Upper lobe of left lung (tissue), 6 donors: ENCODE measurements around the gene MAN2B2. TPM values are rescaled to one million over a fixed set of nuclear protein-coding genes. Genes with fewer than 3 reads are reported as not detected.

Source experiments
- ATAC-seq, 2 donors: fragments of 200-7000 bp; cut with Tn5 transposase; one replicate each; pipeline ENCODE4 v1.9.1; 2022; ENCODE audit warnings: mild to moderate bottlenecking in 2 of 2, moderate library complexity in 2 of 2; ENCODE audit not compliant: low FRiP score in 2 of 2
- DNase-seq, 2 donors: peaks; one replicate each; pipeline ENCODE4 v3.0.0-alpha.2; 2019 to 2020
- H3K27ac ChIP-seq, 4 donors: fragments of 200-600 bp; sonication (generic); one replicate each; pipeline ENCODE4 v1.5.1; 2016 to 2019
- H3K27me3 ChIP-seq, 4 donors: fragments of 200-600 bp; sonication (generic); one replicate each; pipeline ENCODE4 v1.5.1; 2017 to 2019
- H3K36me3 ChIP-seq, 4 donors: fragments of 200-600 bp; sonication (generic); one replicate each; pipeline ENCODE4 v1.5.1; 2016 to 2019
- H3K4me1 ChIP-seq, 4 donors: fragments of 200-600 bp; sonication (generic); one replicate each; pipeline ENCODE4 v1.5.1; 2018 to 2019
- H3K4me3 ChIP-seq, 4 donors: fragments of 200-600 bp; sonication (generic); one replicate each; pipeline ENCODE4 v1.5.1; 2017 to 2019; ENCODE audit warnings: mild to moderate bottlenecking in 2 of 4, moderate library complexity in 1 of 4
- H3K9me3 ChIP-seq, 4 donors: fragments of 200-600 bp; sonication (generic); one replicate each; pipeline ENCODE4 v1.5.1; 2018 to 2019
- CTCF ChIP-seq, 6 experiments: fragments of 450-650 bp in 4 of 6; fragments of 200-600 bp in 2 of 6; sonication (generic) in 2 of 6; IDR thresholded peaks; one replicate each; pipeline ENCODE4 v1.5.1; 2016 to 2019; ENCODE audit warnings: antibody characterized with exemption in 6 of 6
- EP300 ChIP-seq, 4 donors: sonication (generic); formaldehyde crosslinking; IDR thresholded peaks; one replicate each; pipeline ENCODE4 v1.5.1; 2017; ENCODE audit warnings: antibody characterized with exemption in 4 of 4, control low read depth in 2 of 4
- POLR2A ChIP-seq, 4 donors: fragments of 450-650 bp; IDR thresholded peaks; one replicate each; pipeline ENCODE4 v1.5.1; 2016 to 2017; ENCODE audit warnings: antibody characterized with exemption in 4 of 4, mild to moderate bottlenecking in 2 of 4
- POLR2AphosphoS5 ChIP-seq, 2 donors: sonication (generic); formaldehyde crosslinking; IDR thresholded peaks; one replicate each; pipeline ENCODE4 v1.5.1; 2017; ENCODE audit warnings: antibody characterized with exemption in 2 of 2
- WGBS, 2 donors: methylation state at CpG; one replicate each; pipeline ENCODE4 v1.1.5; 2017 to 2018; 5-methylcytosine and 5-hydroxymethylcytosine counted together
- total RNA-seq, 6 donors: library from RNA; depleted of rRNA in 4 of 6; stranded (reverse); fragments of >200 nt in 4 of 6; gene quantifications; one replicate each; pipeline versions ENCODE4 v1.1.0 to v1.2.1, GENCODE V29; 2016 to 2021
- donor health status: DM: no; HTN: no; CAD: no; lungs with moderate emphysema.
- donor health status: DM: no; HTN: yes; CAD: no; lungs with severe emphysema.

MAN2B2 gene
- total RNA-seq, 6 donors from 2014 or later: 17.4 to 44.0 (median 35.4) TPM

GRCh38 chr4:6660430-6660829, 85.4 kb downstream of the MAN2B2 start:
- Histone ChIP-seq H3K9me3 (no peaks in the 10 kb centered on the region), H3K36me3 (no peaks in the 10 kb centered on the region), H3K27ac (no peak overlapping the region), H3K4me3 (no peak overlapping the region), H3K4me1 (peaks cover 18 to 27% (median 19%) of the 10 kb centered on the region in 4 donors), H3K27me3 (peaks cover 0 to 11% (median 6%) of the 10 kb centered on the region in 4 donors)
- TF ChIP-seq CTCF (IDR thresholded peaks at IDR 0.05): no peak
- no peak for TF ChIP-seq POLR2A (IDR thresholded peaks at IDR 0.05)
- TF ChIP-seq EP300 (IDR thresholded peaks at IDR 0.05): no peak
- no peak for TF ChIP-seq POLR2AphosphoS5 (IDR thresholded peaks at IDR 0.05)
- peak in 1 of 2 donors; percentile 64 for ATAC-seq
- 91 to 98% methylated on average over 3 of the region's 3 CpGs for WGBS, 2 donors
- no peak for DNase-seq

GRCh38 chr4:6662591-6662990, 87.6 kb downstream of the MAN2B2 start:
- H3K27me3 ChIP-seq: peaks cover 0 to 11% (median 6%) of the 10 kb centered on the region in 4 donors
- no peak overlapping the region for H3K27ac ChIP-seq
- H3K36me3 ChIP-seq: no peaks in the 10 kb centered on the region
- peaks cover 18 to 27% (median 19%) of the 10 kb centered on the region in 4 donors for H3K4me1 ChIP-seq
- ATAC-seq: no peak
- TF ChIP-seq POLR2AphosphoS5 (IDR thresholded peaks at IDR 0.05) (no peak), EP300 (IDR thresholded peaks at IDR 0.05) (no peak), CTCF (IDR thresholded peaks at IDR 0.05) (no peak), POLR2A (IDR thresholded peaks at IDR 0.05) (no peak)
- no peak overlapping the region for H3K4me3 ChIP-seq
- WGBS, 2 donors: 91 to 98% methylated on average over 3 of the region's 3 CpGs
- DNase-seq: no peak
- H3K9me3 ChIP-seq: no peaks in the 10 kb centered on the region

DNA sequence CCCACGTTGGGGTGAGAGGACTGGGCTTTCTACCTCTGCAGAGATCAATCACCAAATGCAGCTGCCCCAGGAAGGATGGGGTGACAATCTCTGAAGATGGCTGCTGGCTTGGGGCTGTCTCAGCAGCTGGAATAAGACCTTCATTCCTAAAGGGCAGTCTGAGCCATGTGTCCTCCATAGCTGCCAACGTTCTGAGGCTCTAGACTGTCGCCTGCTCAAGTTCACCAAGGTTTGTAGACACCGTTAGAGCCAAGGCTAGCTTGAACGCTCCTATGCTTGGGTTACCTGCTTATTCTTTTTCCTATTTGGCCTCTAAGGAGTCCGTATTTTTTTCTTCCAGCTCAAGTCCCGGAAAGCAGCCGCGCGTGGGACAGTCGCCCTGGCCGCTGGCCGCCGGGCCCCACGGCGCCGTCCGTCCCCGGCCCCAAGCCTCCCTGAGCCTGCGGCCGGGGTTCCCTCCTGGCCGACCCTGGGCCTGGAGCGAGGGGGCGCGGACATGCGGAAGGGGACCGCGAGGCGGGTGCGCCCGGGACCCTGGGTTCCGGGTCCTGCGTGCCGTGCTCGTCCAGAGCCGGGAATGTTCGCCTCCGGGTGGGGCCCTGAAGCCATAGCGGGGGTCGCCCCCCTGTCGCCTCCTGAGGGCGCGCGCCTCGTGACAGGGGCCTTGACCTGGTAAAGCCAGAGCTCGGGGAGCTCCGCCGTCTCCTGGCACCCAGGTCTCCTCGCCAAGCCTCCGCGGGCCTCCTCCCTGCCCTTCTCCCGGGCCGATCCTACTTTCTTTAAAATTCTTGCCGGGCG, 88.8 kb downstream of the MAN2B2 start:
- no peaks in the 10 kb centered on the region for H3K9me3 ChIP-seq
- ATAC-seq (peak in 1 of 2 donors; percentile 20), DNase-seq (no peak)
- TF ChIP-seq EP300 (IDR thresholded peaks at IDR 0.05) (no peak), POLR2A (IDR thresholded peaks at IDR 0.05) (no peak), CTCF (IDR thresholded peaks at IDR 0.05) (no peak), POLR2AphosphoS5 (IDR thresholded peaks at IDR 0.05) (no peak)
- H3K4me1 ChIP-seq: peaks cover 12 to 19% (median 15%) of the 10 kb centered on the region in 4 donors
- H3K27me3 ChIP-seq: peaks cover 0 to 11% (median 6%) of the 10 kb centered on the region in 4 donors
- peak overlapping the region; percentile 13 to 39 (median 24) for H3K4me3 ChIP-seq
- no peak overlapping the region for H3K27ac ChIP-seq
- WGBS, 2 donors: 17 to 40% methylated on average over 22 to 55 of the region's 55 CpGs
- no peaks in the 10 kb centered on the region for H3K36me3 ChIP-seq

- H3K36me3 ChIP-seq: no peaks in the 10 kb centered on the region
- WGBS, 2 donors: 95 to 97% methylated on average over 9 of the region's 9 CpGs
Measured at GRCh38 chr4:6665320-6665654, 90.3 kb downstream of the MAN2B2 start.

More at GRCh38 chr4:6665320-6665654, 90.3 kb downstream of the MAN2B2 start:
- DNase-seq (no peak), ATAC-seq (no peak)
- H3K27me3 ChIP-seq: peaks cover 0 to 11% (median 6%) of the 10 kb centered on the region in 4 donors
- no peak overlapping the region for H3K4me3 ChIP-seq
- TF ChIP-seq POLR2A (IDR thresholded peaks at IDR 0.05) (no peak), EP300 (IDR thresholded peaks at IDR 0.05) (no peak), POLR2AphosphoS5 (IDR thresholded peaks at IDR 0.05) (no peak), CTCF (IDR thresholded peaks at IDR 0.05) (no peak)
- peaks cover 6 to 13% (median 10%) of the 10 kb centered on the region in 4 donors for H3K4me1 ChIP-seq
- no peaks in the 10 kb centered on the region for H3K9me3 ChIP-seq
- H3K27ac ChIP-seq: no peak overlapping the region
